HG02610 (cell line): ENCODE measurements around the gene SORCS2.

Experiments used
- ATAC-seq: cut with Tn5 transposase; IDR thresholded peaks from one replicate; pipeline ENCODE4 v1.9.1; 2021; ENCODE audit warnings: mild to moderate bottlenecking, moderate library complexity; ENCODE audit not compliant: unreplicated experiment

Gene SORCS2

GRCh38 chr4:7516096-7516772 lies 323.9 kb downstream of the SORCS2 start:
- no peak for ATAC-seq

GRCh38 chr4:7516773-7517144 lies 324.4 kb downstream of the SORCS2 start:
- no peak for ATAC-seq

- ATAC-seq: no peak
These were observed 326.7 kb downstream of the SORCS2 start for GRCh38 chr4:7518871-7519637.

GRCh38 chr4:7519638-7520376 lies 327.5 kb downstream of the SORCS2 start:
- no peak for ATAC-seq

- no peak for ATAC-seq
These were observed 329.3 kb downstream of the SORCS2 start for GRCh38 chr4:7521666-7522065.

- ATAC-seq: no peak
These were observed 330.3 kb downstream of the SORCS2 start for GRCh38 chr4:7522452-7523220.

GRCh38 chr4:7523526-7523925 lies 331.2 kb downstream of the SORCS2 start:
- no peak for ATAC-seq

- ATAC-seq: no peak
These were observed 331.8 kb downstream of the SORCS2 start for GRCh38 chr4:7524064-7524682.

- ATAC-seq: no peak
These were observed 332.5 kb downstream of the SORCS2 start for GRCh38 chr4:7524843-7525242.

GRCh38 chr4:7526491-7526890 lies 334.2 kb downstream of the SORCS2 start:
- no peak for ATAC-seq

- ATAC-seq: no peak
These were observed 334.7 kb downstream of the SORCS2 start for GRCh38 chr4:7526929-7527535.

- ATAC-seq: no peak
These were observed 337.2 kb downstream of the SORCS2 start for GRCh38 chr4:7529368-7530080.

GRCh38 chr4:7530082-7530481 lies 337.7 kb downstream of the SORCS2 start:
- ATAC-seq: no peak

- ATAC-seq: no peak
These were observed 338.7 kb downstream of the SORCS2 start for GRCh38 chr4:7530932-7531639.

GRCh38 chr4:7531640-7531994 lies 339.3 kb downstream of the SORCS2 start:
- ATAC-seq: no peak

- ATAC-seq: no peak
These were observed 339.7 kb downstream of the SORCS2 start for GRCh38 chr4:7532043-7532442.

- no peak for ATAC-seq
These were observed 340.9 kb downstream of the SORCS2 start for GRCh38 chr4:7533267-7533666.

GRCh38 chr4:7535094-7535493 lies 342.8 kb downstream of the SORCS2 start:
- no peak for ATAC-seq

GRCh38 chr4:7535619-7536018 lies 343.3 kb downstream of the SORCS2 start:
- no peak for ATAC-seq
